NCI-H2107 treated with DMSO at 0.1 percent for 48 hours (cell line): Measurements from ENCODE around the gene SCN4B.
"Not testable (repeated sequence)": the region's sequence is repeated elsewhere in the genome, so short reads cannot be mapped to it uniquely, and the experiment has no call there.

Source experiments
- DNase-seq: peaks from one replicate; lab custom pipeline; 2025; ENCODE audit not compliant: unreplicated experiment; lab: John Stamatoyannopoulos, UW

The SCN4B gene

GRCh38 chr11:118152552-118153471 is at the start of gene SCN4B:
TSS of gene SCN4B (minus strand) at chr11:118152823. CDS start at chr11:118152673, 150 bp downstream.
- peak; percentile 20 for DNase-seq

- no peak for DNase-seq
These were observed 49.3 kb upstream of the SCN4B start for GRCh38 chr11:118201966-118202365.

- DNase-seq, result no peak
These were observed 48.5 kb upstream of the SCN4B start for GRCh38 chr11:118200901-118201680.

- DNase-seq, result no peak
These were observed 47.9 kb upstream of the SCN4B start for GRCh38 chr11:118200497-118200896.

- DNase-seq, result no peak
These were observed 46.5 kb upstream of the SCN4B start for GRCh38 chr11:118199135-118199534.

GRCh38 chr11:118198370-118198769 is 45.7 kb upstream of the SCN4B start:
- DNase-seq, result no peak

- peak; percentile 86 for DNase-seq
These were observed 42.4 kb upstream of the SCN4B start for GRCh38 chr11:118194835-118195627.

- DNase-seq, result no peak
These were observed 41.4 kb upstream of the SCN4B start for GRCh38 chr11:118193910-118194566.

- DNase-seq, result not testable (repeated sequence)
These were observed 40.2 kb upstream of the SCN4B start for GRCh38 chr11:118192817-118193216.

GRCh38 chr11:118190942-118191506 is 38.4 kb upstream of the SCN4B start:
- not testable (repeated sequence) for DNase-seq

- no peak for DNase-seq
These were observed 33.9 kb upstream of the SCN4B start for GRCh38 chr11:118186346-118187107.

- DNase-seq, result no peak
These were observed 32.4 kb upstream of the SCN4B start for GRCh38 chr11:118184784-118185579.

GRCh38 chr11:118183691-118184090 is 31.1 kb upstream of the SCN4B start:
- DNase-seq, result not testable (repeated sequence)

- DNase-seq, result no peak
These were observed 27.7 kb upstream of the SCN4B start for GRCh38 chr11:118180300-118180703.

- DNase-seq, result no peak
These were observed 24.1 kb upstream of the SCN4B start for GRCh38 chr11:118176778-118177134.

GRCh38 chr11:118175993-118176777 is 23.6 kb upstream of the SCN4B start, which contains the start of gene SCN2B:
TSS of gene SCN2B (minus strand) at chr11:118176639. CDS start at chr11:118176431, 208 bp downstream.
- DNase-seq, result no peak

- peak; percentile 78 for DNase-seq
These were observed 22.7 kb upstream of the SCN4B start for GRCh38 chr11:118175031-118175992.
